HL-60/S4 treated with retinoic acid at 250 ng/mL for 4 days and 3 days (cell line): ENCODE measurements around the gene PRRG1.
"Not testable (repeated sequence)": the region's sequence is repeated elsewhere in the genome, so short reads cannot be mapped to it uniquely, and the experiment has no call there.

ENCODE experiments used
- in situ Hi-C: fragments of 300-500 bp; cut with MboI; formaldehyde crosslinking; loops from 2 replicates; pipeline ENCODE4 v1.7.0; 2022; ENCODE audit warnings: low sequenced_read_pairs

The PRRG1 gene

GRCh38 chrX:37468124-37468739 lies 119.1 kb downstream of the PRRG1 start:
- in situ Hi-C loops, result no loop called here

GRCh38 chrX:37470711-37471110 lies 121.5 kb downstream of the PRRG1 start:
- in situ Hi-C loops, result no loop called here

GRCh38 chrX:37472836-37473235 lies 123.7 kb downstream of the PRRG1 start:
- in situ Hi-C loops, result no loop called here

GRCh38 chrX:37474478-37474877 lies 125.3 kb downstream of the PRRG1 start:
- in situ Hi-C loops, result no loop called here

GRCh38 chrX:37476571-37477170 lies 127.5 kb downstream of the PRRG1 start:
- in situ Hi-C loops, result no loop called here

GRCh38 chrX:37484335-37484734 lies 135.2 kb downstream of the PRRG1 start:
- in situ Hi-C loops, result not testable (repeated sequence)

- in situ Hi-C loops, result no loop called here
Observed at GRCh38 chrX:37485429-37485828, 136.3 kb downstream of the PRRG1 start.

- in situ Hi-C loops, result no loop called here
Observed at GRCh38 chrX:37487271-37487670, 138.1 kb downstream of the PRRG1 start.

- in situ Hi-C loops, result no loop called here
Observed at GRCh38 chrX:37488323-37488722, 139.2 kb downstream of the PRRG1 start.

- in situ Hi-C loops, result no loop called here
Observed at GRCh38 chrX:37491686-37492085, 142.5 kb downstream of the PRRG1 start.

GRCh38 chrX:37495760-37496159 lies 146.6 kb downstream of the PRRG1 start:
- in situ Hi-C loops, result not testable (repeated sequence)

GRCh38 chrX:37497126-37497525 lies 148.0 kb downstream of the PRRG1 start:
- in situ Hi-C loops, result not testable (repeated sequence)

GRCh38 chrX:37498323-37498722 lies 149.2 kb downstream of the PRRG1 start:
- in situ Hi-C loops, result not testable (repeated sequence)

GRCh38 chrX:37499649-37500048 lies 150.5 kb downstream of the PRRG1 start:
- in situ Hi-C loops, result loop anchor here (25.0 kb wide), 2 partner anchors 238 to 338 kb away; partner anchors contain the start of gene DYNLT3

- in situ Hi-C loops, result loop anchor here (25.0 kb wide), 2 partner anchors 232 to 332 kb away; partner anchors contain the start of gene DYNLT3
Observed at GRCh38 chrX:37504991-37505390, 155.8 kb downstream of the PRRG1 start.
